Coronary artery (tissue), 2 donors: ENCODE data around the gene PYGB.

Experiments
- DNase-seq: peaks from one replicate; pipeline ENCODE4 v3.0.0-alpha.2; 2017; ENCODE audit warnings: low spot score
- H3K27ac ChIP-seq, 2 donors: fragments of 200-600 bp; sonication (generic); one replicate each; pipeline ENCODE4 v1.5.1; 2016 to 2019
- H3K4me3 ChIP-seq: fragments of 200-600 bp; sonication (generic); 2 replicates; pipeline ENCODE4 v1.5.1; 2016; ENCODE audit warnings: mild to moderate bottlenecking, moderate library complexity
- TF ChIP-seq, protein P1 (sequence below): fragments of 200-600 bp; sonication (generic); IDR thresholded peaks from one replicate; pipeline ENCODE4 v1.5.1; 2019; ENCODE audit warnings: antibody characterized with exemption

Gene PYGB

GRCh38 chr20:25270829-25271251 lies 23.0 kb downstream of the PYGB start:
- no peak overlapping the region for H3K4me3 ChIP-seq
- DNase-seq: no peak
- no peak overlapping the region for H3K27ac ChIP-seq
- TF ChIP-seq, protein P1, sequence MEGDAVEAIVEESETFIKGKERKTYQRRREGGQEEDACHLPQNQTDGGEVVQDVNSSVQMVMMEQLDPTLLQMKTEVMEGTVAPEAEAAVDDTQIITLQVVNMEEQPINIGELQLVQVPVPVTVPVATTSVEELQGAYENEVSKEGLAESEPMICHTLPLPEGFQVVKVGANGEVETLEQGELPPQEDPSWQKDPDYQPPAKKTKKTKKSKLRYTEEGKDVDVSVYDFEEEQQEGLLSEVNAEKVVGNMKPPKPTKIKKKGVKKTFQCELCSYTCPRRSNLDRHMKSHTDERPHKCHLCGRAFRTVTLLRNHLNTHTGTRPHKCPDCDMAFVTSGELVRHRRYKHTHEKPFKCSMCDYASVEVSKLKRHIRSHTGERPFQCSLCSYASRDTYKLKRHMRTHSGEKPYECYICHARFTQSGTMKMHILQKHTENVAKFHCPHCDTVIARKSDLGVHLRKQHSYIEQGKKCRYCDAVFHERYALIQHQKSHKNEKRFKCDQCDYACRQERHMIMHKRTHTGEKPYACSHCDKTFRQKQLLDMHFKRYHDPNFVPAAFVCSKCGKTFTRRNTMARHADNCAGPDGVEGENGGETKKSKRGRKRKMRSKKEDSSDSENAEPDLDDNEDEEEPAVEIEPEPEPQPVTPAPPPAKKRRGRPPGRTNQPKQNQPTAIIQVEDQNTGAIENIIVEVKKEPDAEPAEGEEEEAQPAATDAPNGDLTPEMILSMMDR: no peak

DNA sequence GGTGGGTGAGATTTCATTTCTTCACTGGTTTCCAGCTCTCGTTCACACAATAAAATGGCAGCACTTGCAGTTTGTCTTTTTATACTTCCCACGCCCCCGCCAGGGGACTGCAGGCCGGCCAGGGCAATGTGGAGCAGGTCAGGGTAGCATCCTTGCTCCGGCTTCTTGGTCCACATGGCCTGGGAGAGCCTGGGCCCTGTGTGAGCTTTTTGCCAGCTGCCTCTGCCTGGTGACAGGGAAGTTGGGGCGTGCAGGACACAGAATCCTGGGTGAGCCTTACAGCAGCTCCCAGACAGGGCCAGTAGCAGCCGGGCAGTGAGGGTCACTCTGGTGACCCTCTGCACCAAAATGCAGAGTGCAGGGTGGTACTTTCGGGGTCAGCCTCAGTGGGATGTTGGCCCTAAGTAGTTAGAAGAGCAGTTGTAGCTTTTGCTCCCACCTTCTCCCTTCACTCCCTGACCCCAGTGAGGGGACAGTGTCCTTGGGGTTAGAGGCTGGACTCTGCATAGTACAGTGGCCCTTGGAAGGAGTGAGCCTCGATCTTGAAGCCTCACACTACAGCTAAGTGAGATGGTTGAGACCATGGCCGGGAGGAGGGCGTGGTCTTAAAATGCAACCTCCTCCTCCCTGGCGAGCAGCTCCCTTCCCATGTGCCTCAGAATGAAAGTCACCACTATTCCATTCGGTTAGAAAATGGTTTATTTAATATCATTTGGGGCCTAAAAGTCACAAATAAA lies 23.8 kb downstream of the PYGB start:
- H3K4me3 ChIP-seq: no peak overlapping the region
- TF ChIP-seq, protein P1: no peak
- no peak for DNase-seq
- H3K27ac ChIP-seq: no peak overlapping the region

DNA sequence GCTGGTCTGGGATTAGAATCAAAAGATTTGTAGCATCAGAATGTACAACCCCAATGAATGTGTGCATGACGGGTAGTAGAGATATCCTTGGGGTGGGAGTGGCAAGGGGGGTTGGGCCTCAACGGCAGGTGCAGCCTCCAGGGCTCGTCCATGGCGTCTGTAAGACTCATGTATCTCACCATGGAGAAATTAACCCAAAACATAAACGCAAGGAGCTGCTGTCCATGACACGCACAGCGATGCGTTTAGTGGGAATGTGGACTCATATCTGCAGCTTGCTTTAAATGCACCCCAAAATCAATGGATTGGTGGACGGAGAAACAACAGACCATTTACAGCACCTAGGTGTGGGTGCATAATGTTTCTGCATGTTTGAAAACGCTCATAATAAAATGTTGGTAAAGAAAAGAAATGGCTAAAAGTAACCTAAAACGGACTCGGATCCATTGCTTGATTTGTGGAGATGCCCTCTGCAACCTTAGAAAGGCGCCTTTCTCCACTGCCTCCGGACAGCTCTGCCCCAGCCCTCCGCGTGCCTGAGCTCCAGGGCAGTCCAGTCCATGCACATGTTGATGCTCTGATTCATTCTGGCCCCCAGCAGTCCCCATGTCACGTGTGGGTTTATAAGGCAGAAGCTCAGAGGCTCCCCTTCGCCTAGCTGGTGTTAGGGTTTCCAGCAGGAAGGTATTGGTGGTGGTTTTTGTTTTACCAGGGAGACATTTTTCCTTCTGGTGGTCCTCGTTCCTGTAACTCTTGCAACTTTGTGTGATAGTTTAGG lies 24.5 kb downstream of the PYGB start:
- no peak overlapping the region for H3K27ac ChIP-seq
- no peak overlapping the region for H3K4me3 ChIP-seq
- TF ChIP-seq, protein P1: no peak
- DNase-seq: no peak

GRCh38 chr20:25273046-25273445 lies 25.2 kb downstream of the PYGB start:
- H3K4me3 ChIP-seq: no peak overlapping the region
- no peak for DNase-seq
- H3K27ac ChIP-seq: no peak overlapping the region
- TF ChIP-seq, protein P1: no peak

DNA sequence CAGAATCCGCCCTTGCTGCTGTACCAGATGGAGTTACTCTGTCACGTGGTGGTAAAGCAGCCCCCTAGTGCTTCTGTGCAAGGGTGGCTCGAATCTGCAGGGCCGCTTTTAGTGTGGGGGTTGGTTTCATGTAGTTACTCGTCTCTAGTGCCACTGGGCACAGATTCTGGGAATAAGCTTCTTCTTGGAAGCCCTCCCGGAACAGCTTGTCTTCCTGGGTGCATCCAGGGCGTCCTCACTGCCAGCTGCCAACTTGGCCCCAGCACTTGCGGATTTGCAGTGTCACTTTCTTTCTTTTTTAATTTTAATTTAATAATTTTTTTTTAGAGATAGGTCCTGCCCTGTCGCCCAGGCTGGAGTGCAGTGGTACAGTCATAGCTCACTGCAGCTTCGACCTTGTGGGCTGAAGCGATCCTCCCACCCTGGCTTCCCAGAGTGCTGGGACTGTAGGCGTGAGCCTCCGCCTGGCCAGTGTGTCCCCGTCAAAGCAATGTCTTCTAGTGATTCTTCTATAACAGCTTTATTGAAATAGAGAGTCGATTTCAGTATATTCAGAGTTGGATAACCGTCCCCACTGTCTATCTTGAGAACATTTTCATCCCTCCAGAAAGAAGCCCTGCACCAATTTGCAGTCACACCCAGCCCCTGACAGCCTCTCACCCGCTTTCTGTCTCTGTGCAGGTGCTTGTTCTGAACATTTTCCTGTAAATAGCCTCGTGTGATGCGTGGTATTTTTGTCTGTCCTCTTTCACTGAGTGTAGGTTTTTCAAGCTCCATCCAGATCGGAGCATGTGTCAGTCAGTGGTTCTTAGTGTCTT lies 25.9 kb downstream of the PYGB start:
- no peak for DNase-seq

DNA sequence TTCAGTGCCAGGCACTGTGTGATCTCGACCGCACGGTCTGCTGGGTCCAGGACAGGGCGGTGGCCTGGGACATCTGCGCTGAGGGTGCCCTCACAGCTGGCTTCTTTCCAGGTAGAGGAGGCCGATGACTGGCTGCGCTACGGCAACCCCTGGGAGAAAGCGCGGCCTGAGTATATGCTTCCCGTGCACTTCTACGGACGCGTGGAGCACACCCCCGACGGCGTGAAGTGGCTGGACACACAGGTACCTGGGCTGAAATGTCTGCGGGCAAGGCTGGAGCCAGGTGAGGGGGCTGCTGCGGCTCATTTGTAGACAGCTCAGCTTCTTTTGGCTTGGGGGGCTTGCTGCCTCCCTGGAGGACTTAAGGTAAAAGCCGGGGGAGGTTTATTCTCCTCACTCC lies 26.6 kb downstream of the PYGB start:
- no peak overlapping the region for H3K4me3 ChIP-seq
- no peak overlapping the region for H3K27ac ChIP-seq
- DNase-seq: no peak
- TF ChIP-seq, protein P1: no peak

More for the DNA sequence above, 25.9 kb downstream of the PYGB start:
- no peak overlapping the region for H3K4me3 ChIP-seq
- H3K27ac ChIP-seq: no peak overlapping the region
- TF ChIP-seq, protein P1: no peak
